Smooth muscle cell (in vitro differentiated cells): ENCODE results near the gene PLXNA1. TPM values are rescaled to one million over a fixed set of nuclear protein-coding genes. Genes with fewer than 3 reads are reported as not detected.

ENCODE experiments used
- DNase-seq: peaks from one replicate; lab custom pipeline; 2025; ENCODE audit not compliant: unreplicated experiment; lab: John Stamatoyannopoulos, UW
- H2AFZ ChIP-seq: fragments of 200-600 bp; sonication (generic); 2 replicates; pipeline ENCODE4 v1.6.0; 2016; ENCODE audit warnings: antibody characterized with exemption, low read depth, mild to moderate bottlenecking
- H3F3A ChIP-seq: fragments of 200-600 bp; sonication (generic); 2 replicates; pipeline ENCODE4 v1.6.0; 2017; ENCODE audit warnings: antibody characterized with exemption, low read depth
- H3K27ac ChIP-seq: fragments of 200-600 bp; sonication (generic); 2 replicates; pipeline ENCODE4 v1.5.1; 2016; ENCODE audit warnings: low read depth, mild to moderate bottlenecking
- H3K27me3 ChIP-seq: fragments of 200-600 bp; sonication (generic); 2 replicates; pipeline ENCODE4 v1.6.1; 2016; ENCODE audit warnings: low read depth, mild to moderate bottlenecking
- H3K36me3 ChIP-seq: fragments of 200-600 bp; sonication (generic); 2 replicates; pipeline ENCODE4 v1.5.1; 2016; ENCODE audit warnings: low read depth
- H3K4me1 ChIP-seq: fragments of 200-600 bp; sonication (generic); 2 replicates; pipeline ENCODE4 v1.5.1; 2016; ENCODE audit warnings: low read depth
- H3K4me2 ChIP-seq: fragments of 200-600 bp; sonication (generic); 2 replicates; pipeline ENCODE4 v1.6.0; 2016; ENCODE audit warnings: mild to moderate bottlenecking
- H3K4me3 ChIP-seq: fragments of 200-600 bp; sonication (generic); 2 replicates; pipeline ENCODE4 v1.5.1; 2016; ENCODE audit warnings: mild to moderate bottlenecking
- H3K79me2 ChIP-seq: fragments of 200-600 bp; sonication (generic); 2 replicates; pipeline ENCODE4 v1.6.0; 2016; ENCODE audit warnings: low read depth, mild to moderate bottlenecking
- H3K9ac ChIP-seq: fragments of 200-600 bp; sonication (generic); 2 replicates; pipeline ENCODE4 v1.6.0; 2016; ENCODE audit warnings: low read depth
- H3K9me3 ChIP-seq: fragments of 200-600 bp; sonication (generic); replicated peaks from 2 replicates; pipeline ENCODE4 v1.5.1; 2016; ENCODE audit warnings: low read depth
- H4K20me1 ChIP-seq: fragments of 200-600 bp; sonication (generic); 2 replicates; pipeline ENCODE4 v1.6.0; 2016; ENCODE audit warnings: low read depth
- CTCF ChIP-seq: fragments of 200-600 bp; sonication (generic); IDR thresholded peaks from 2 replicates; pipeline ENCODE4 v1.5.1; 2017; ENCODE audit warnings: borderline replicate concordance, mild to moderate bottlenecking, antibody characterized with exemption; ENCODE audit not compliant: insufficient read depth, poor library complexity, severe bottlenecking
- WGBS: methylation state at CpG from one replicate; pipeline ENCODE4 v1.1.7; 2016; ENCODE audit warnings: low lambda C conversion rate; 5-methylcytosine and 5-hydroxymethylcytosine counted together
- polyA plus RNA-seq: library from polyadenylated mRNA; unstranded; fragments of >200 nt; fragmentation: Nextera tagmentation; extraction: Ambion mirVana; gene quantifications from 2 replicates; pipeline ENCODE4 v1.2.1, GENCODE V29; 2016
- total RNA-seq: library from RNA; depleted of rRNA; stranded (reverse); fragments of >200 nt; gene quantifications from 2 replicates; pipeline ENCODE4 v1.2.3, GENCODE V29; 2014

Gene PLXNA1
- total and polyA plus RNA-seq, 2 experiments from 2014 or later = 37.9 to 50.8 TPM

GRCh38 chr3:126956866-126957650 is 25.9 kb upstream of the PLXNA1 start:
- H3K4me1 ChIP-seq = peaks cover 8% of the 10 kb centered on the region
- no peak overlapping the region for H3K4me2 ChIP-seq
- H3K79me2 ChIP-seq = no peaks in the 10 kb centered on the region
- H3K9ac ChIP-seq = no peak overlapping the region
- H3K4me3 ChIP-seq = no peak overlapping the region
- no peaks in the 10 kb centered on the region for H4K20me1 ChIP-seq
- H2AFZ ChIP-seq = no peak overlapping the region
- 88% methylated on average over 23 of the region's 23 CpGs for WGBS
- no peaks in the 10 kb centered on the region for H3K9me3 ChIP-seq
- TF ChIP-seq CTCF = no peak
- H3K27ac ChIP-seq = no peak overlapping the region
- no peaks in the 10 kb centered on the region for H3K27me3 ChIP-seq
- H3K36me3 ChIP-seq = no peaks in the 10 kb centered on the region
- no peaks in the 10 kb centered on the region for H3F3A ChIP-seq
- no peak for DNase-seq

DNA sequence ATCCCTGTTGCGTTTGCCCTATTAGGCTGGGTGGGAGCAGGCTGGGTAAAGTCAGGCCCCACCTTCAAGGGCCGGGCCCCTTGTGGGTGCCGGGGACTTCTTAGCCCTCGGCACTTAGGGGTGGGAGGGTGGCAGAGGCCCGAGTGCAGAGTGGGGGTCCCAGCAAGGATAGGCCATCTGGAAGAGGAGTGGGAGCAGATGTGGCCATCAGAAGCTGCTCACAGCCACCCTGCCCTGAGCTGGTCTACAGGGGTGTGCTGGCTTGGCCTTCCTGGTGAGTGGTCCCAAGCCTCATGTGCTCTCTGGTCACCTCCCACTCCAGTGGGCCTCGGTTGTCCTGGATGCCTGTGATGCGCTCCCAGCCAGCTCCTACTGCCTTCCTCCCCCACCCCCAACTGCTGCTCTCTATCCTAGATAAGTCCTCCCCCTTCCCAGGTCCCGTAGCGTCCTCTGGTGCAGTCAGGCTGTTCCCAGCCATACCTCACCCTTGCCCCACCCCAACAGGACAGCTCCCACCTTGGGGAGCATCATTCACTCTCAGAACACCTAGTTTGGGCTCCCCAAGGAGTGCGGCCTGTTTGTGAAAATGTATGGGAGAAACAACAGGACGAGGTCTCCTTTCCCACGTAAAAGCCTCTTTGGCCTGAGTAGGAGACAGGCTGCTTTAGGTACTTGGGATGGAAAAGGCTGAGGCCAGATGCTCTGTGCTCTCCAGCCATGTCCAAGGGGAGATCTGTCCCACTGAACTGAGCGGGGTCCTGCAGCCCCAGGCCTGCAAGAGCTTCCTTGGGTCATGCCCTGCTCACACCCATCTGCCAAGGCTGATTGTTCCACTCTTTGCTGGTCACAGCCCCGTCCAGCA is 24.9 kb upstream of the PLXNA1 start:
- H3K27ac ChIP-seq = no peak overlapping the region
- H2AFZ ChIP-seq = no peak overlapping the region
- H3K79me2 ChIP-seq = no peaks in the 10 kb centered on the region
- no peak for TF ChIP-seq CTCF
- no peaks in the 10 kb centered on the region for H3K9me3 ChIP-seq
- DNase-seq = no peak
- no peaks in the 10 kb centered on the region for H4K20me1 ChIP-seq
- H3K4me2 ChIP-seq = no peak overlapping the region
- H3K9ac ChIP-seq = no peak overlapping the region
- 93% methylated on average over 13 of the region's 14 CpGs for whole genome bisulfite sequencing
- H3K4me3 ChIP-seq = no peak overlapping the region
- no peaks in the 10 kb centered on the region for H3K27me3 ChIP-seq
- peaks cover 8% of the 10 kb centered on the region for H3K4me1 ChIP-seq
- no peaks in the 10 kb centered on the region for H3K36me3 ChIP-seq
- H3F3A ChIP-seq = no peaks in the 10 kb centered on the region

DNA sequence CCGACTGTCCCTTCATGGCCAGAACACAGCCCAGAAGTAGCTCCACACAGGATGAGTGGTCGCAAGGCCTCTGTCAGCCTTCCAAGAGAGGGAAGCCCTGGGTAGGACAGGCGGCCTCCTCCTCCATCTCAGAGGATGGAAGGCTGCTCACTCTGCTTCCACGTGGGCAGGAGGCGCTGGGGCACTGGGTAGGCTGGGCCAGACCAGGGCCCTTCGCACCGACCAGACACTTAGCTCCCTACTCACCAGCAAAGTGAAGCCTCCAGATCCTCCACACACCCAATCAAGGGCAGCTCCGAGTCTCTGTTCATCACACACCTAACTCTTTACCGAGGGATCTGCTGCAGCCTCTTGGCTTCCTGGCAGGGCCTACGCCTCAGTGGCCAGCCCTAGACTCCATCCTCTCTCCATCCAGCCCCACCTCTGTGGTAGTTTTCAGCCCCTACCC is 24.3 kb upstream of the PLXNA1 start:
- no peaks in the 10 kb centered on the region for H3K9me3 ChIP-seq
- no peaks in the 10 kb centered on the region for H3K79me2 ChIP-seq
- H3K4me1 ChIP-seq = peaks cover 8% of the 10 kb centered on the region
- no peaks in the 10 kb centered on the region for H4K20me1 ChIP-seq
- WGBS = 91% methylated on average over 10 of the region's 10 CpGs
- H3K27ac ChIP-seq = no peak overlapping the region
- H3K36me3 ChIP-seq = no peaks in the 10 kb centered on the region
- DNase-seq = no peak
- H3K9ac ChIP-seq = no peak overlapping the region
- no peaks in the 10 kb centered on the region for H3F3A ChIP-seq
- H3K27me3 ChIP-seq = no peaks in the 10 kb centered on the region
- H3K4me2 ChIP-seq = no peak overlapping the region
- H3K4me3 ChIP-seq = no peak overlapping the region
- TF ChIP-seq CTCF = no peak
- no peak overlapping the region for H2AFZ ChIP-seq
